Gastroesophageal sphincter (tissue), 4 donors: Measurements from ENCODE around the gene FOLR1. TPM values are rescaled to one million over a fixed set of nuclear protein-coding genes. Genes with fewer than 3 reads are reported as not detected.
"Not testable (repeated sequence)": the region's sequence is repeated elsewhere in the genome, so short reads cannot be mapped to it uniquely, and the experiment has no call there.

Experiments used
- ATAC-seq: fragments of 150-250 bp; one replicate; pipeline ENCODE4 v1.9.1; 2016; ENCODE audit warnings: mild to moderate bottlenecking, moderate library complexity
- H3K27ac ChIP-seq, 4 donors: fragments of 200-600 bp; sonication (generic) in 3 of 4; 1 replicate in 3 of 4; 2 replicates in 1 of 4; pipeline ENCODE4 v1.5.1; 2016 to 2019
- H3K27me3 ChIP-seq: fragments of 200-600 bp; sonication (generic); one replicate; pipeline ENCODE4 v1.5.1; 2019
- H3K36me3 ChIP-seq, 2 donors: fragments of 200-600 bp; sonication (generic); one replicate each; pipeline ENCODE4 v1.5.1; 2019; ENCODE audit warnings: control low read depth in 1 of 2
- H3K4me1 ChIP-seq, 3 donors: fragments of 200-600 bp; sonication (generic); 1 replicate in 2 of 3; 2 replicates in 1 of 3; pipeline ENCODE4 v1.5.1; 2016 to 2019; ENCODE audit warnings: control low read depth in 2 of 3
- H3K4me3 ChIP-seq, 2 donors: fragments of 200-600 bp; sonication (generic); one replicate each; pipeline ENCODE4 v1.5.1; 2019; ENCODE audit warnings: mild to moderate bottlenecking in 1 of 2, moderate library complexity in 1 of 2
- H3K9me3 ChIP-seq, 3 donors: fragments of 200-600 bp; sonication (generic); one replicate each; pipeline ENCODE4 v1.5.1; 2017 to 2019; ENCODE audit warnings: control low read depth in 2 of 3
- CTCF ChIP-seq, 4 experiments: fragments of 200-600 bp in 2 of 4; fragments of 450-650 bp in 2 of 4; sonication (generic) in 1 of 4; IDR thresholded peaks; one replicate each; pipeline ENCODE4 v1.5.1; 2017 to 2019; ENCODE audit warnings: antibody characterized with exemption in 4 of 4, mild to moderate bottlenecking in 2 of 4, moderate library complexity in 2 of 4
- EP300 ChIP-seq: sonication (generic); formaldehyde crosslinking; IDR thresholded peaks from one replicate; pipeline ENCODE4 v1.6.1; 2017; ENCODE audit warnings: antibody characterized with exemption, mild to moderate bottlenecking
- POLR2A ChIP-seq, 2 donors: fragments of 450-650 bp; IDR thresholded peaks; one replicate each; pipeline ENCODE4 v1.6.1; 2017; ENCODE audit warnings: antibody characterized with exemption in 2 of 2, mild to moderate bottlenecking in 2 of 2, moderate library complexity in 1 of 2
- POLR2AphosphoS5 ChIP-seq: sonication (generic); formaldehyde crosslinking; IDR thresholded peaks from one replicate; pipeline ENCODE4 v1.6.1; 2017; ENCODE audit warnings: antibody characterized with exemption
- WGBS, 2 donors: methylation state at CpG; one replicate each; pipeline ENCODE4 v1.1.5; 2018; ENCODE audit warnings: low coverage in 1 of 2; 5-methylcytosine and 5-hydroxymethylcytosine counted together
- total RNA-seq, 4 donors: library from RNA; depleted of rRNA; stranded (reverse); fragments of >200 nt; gene quantifications; one replicate each; pipeline ENCODE4 v1.1.0, GENCODE V29; 2016

FOLR1 gene
- total RNA-seq, 4 donors from 2014 or later = 0.81 to 23.7 TPM; not detected in 2

DNA sequence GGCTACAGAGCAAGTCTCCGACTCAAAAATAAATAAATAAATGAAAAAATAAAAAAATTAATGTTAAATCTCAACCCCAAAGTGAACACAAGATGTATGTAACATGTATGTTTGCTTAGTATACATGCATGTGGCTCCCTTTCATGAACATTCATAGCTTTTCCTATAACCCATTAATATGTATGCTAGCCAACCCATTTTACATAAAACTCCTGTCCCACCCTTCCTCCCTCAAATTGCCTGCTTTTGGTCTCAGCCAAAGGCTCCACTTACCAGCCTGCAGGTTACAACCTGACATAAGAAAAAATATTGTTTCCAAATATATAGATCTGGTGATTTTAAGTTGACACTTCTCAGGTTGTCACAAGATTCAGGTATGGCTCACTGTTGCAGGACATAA lies 3.7 kb upstream of the FOLR1 start:
- Histone ChIP-seq H3K27me3 (no peaks in the 10 kb centered on the region), H3K27ac (no peak overlapping the region), H3K9me3 (no peaks in the 10 kb centered on the region), H3K4me1 (peaks cover 0 to 8% (median 0%) of the 10 kb centered on the region in 3 donors), H3K36me3 (no peaks in the 10 kb centered on the region), H3K4me3 (no peak overlapping the region)
- no peak for ATAC-seq
- WGBS, 2 donors = 80% methylated on average over 1 of the region's 1 CpG
- no peak for TF ChIP-seq EP300

DNA sequence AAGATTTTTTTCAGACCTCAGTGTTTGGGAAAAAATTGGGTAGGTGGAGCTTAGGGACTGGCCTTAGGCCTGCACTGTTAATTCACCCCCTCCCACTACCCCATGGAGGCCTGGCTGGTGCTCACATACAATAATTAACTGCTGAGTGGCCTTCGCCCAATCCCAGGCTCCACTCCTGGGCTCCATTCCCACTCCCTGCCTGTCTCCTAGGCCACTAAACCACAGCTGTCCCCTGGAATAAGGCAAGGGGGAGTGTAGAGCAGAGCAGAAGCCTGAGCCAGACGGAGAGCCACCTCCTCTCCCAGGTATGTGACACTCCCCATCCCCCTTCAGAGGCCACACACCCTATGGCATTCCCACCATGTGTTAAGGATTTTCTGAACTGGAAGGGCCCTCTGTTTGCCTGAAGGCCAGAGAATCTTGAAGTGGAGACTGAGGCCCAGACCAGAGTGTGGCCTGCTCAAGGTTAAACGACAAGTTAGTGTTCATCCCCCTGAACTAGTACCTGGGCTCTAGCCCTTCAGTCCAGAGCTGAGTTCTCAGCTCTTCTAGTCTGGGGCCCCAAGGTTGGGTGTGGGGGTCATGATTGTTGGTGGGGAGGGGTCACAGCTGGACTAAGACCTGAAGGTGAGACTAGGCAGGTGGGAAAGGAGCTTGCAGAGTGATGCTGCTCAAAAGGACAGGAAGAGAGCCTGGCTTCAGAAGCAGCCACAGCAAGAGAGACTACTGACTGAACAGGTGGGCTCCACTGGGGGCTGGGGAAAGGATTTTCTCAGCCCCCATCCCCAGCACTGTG lies 2.3 kb upstream of the FOLR1 start:
- Histone ChIP-seq H3K4me3 (no peak overlapping the region), H3K9me3 (no peaks in the 10 kb centered on the region), H3K36me3 (no peaks in the 10 kb centered on the region), H3K27me3 (no peaks in the 10 kb centered on the region), H3K4me1 (peaks cover 0 to 8% (median 0%) of the 10 kb centered on the region in 3 donors), H3K27ac (no peak overlapping the region)
- TF ChIP-seq POLR2A (IDR thresholded peaks at IDR 0.05) (no peak), CTCF (IDR thresholded peaks at IDR 0.05) (no peak), EP300 (no peak), POLR2AphosphoS5 (no peak)
- WGBS, 2 donors = 0% methylated on average over 1 of the region's 3 CpGs; no CpG with 5 or more reads in 1 of the 2 donors
- no peak for ATAC-seq

DNA sequence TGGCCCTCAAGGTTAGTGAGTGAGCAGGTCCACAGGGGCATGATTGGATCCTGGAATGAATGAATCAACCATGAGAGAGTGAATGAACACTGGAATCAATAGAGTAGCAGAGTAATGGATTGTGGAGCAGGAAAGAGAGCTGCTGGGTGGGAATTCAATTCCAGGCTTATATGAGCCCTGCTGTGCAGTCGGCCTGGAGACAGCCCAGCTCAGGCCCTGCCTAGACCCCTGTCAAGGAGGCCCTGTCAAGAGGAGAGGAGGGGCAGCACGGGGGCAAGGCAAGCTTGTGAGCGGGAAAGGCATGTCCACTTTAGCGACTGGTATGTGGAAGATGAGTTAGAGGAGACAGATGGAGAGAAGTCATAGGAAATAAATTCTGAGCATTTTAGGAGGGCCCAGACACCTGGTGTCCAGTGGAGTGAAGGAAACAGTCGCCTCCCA lies 1.3 kb upstream of the FOLR1 start:
- no peak for ATAC-seq
- 60 to 78% methylated on average over 1 to 4 of the region's 5 CpGs for WGBS, 2 donors

DNA sequence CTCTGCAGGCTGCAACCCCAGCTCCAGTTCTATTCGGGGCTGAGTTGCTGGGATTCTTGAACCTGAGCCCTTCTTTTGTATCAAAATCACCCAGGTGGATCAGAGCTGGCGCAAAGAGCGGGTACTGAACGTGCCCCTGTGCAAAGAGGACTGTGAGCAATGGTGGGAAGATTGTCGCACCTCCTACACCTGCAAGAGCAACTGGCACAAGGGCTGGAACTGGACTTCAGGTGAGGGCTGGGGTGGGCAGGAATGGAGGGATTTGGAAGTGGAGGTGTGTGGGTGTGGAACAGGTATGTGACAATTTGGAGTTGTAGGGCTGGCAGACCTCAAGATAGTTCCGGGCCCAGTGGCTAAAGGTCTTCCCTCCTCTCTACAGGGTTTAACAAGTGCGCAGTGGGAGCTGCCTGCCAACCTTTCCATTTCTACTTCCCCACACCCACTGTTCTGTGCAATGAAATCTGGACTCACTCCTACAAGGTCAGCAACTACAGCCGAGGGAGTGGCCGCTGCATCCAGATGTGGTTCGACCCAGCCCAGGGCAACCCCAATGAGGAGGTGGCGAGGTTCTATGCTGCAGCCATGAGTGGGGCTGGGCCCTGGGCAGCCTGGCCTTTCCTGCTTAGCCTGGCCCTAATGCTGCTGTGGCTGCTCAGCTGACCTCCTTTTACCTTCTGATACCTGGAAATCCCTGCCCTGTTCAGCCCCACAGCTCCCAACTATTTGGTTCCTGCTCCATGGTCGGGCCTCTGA lies 3.8 kb downstream of the FOLR1 start:
- Histone ChIP-seq H3K9me3 (no peaks in the 10 kb centered on the region), H3K4me3 (no peak overlapping the region), H3K27ac (no peak overlapping the region), H3K4me1 (no peaks in the 10 kb centered on the region), H3K27me3 (no peaks in the 10 kb centered on the region), H3K36me3 (no peaks in the 10 kb centered on the region)
- ATAC-seq = no peak
- no peak for TF ChIP-seq EP300
- no peak for TF ChIP-seq POLR2A (IDR thresholded peaks at IDR 0.05)
- TF ChIP-seq POLR2AphosphoS5 = no peak
- no peak for TF ChIP-seq CTCF (IDR thresholded peaks at IDR 0.05)
- WGBS, 2 donors = 40 to 63% methylated on average over 2 of the region's 12 CpGs

More for the DNA sequence above, 1.3 kb upstream of the FOLR1 start:
- Histone ChIP-seq H3K4me1 (peaks cover 0 to 8% (median 0%) of the 10 kb centered on the region in 3 donors), H3K36me3 (no peaks in the 10 kb centered on the region), H3K27me3 (no peaks in the 10 kb centered on the region), H3K4me3 (no peak overlapping the region), H3K27ac (no peak overlapping the region), H3K9me3 (no peaks in the 10 kb centered on the region)
- TF ChIP-seq POLR2A (IDR thresholded peaks at IDR 0.05) = no peak
- no peak for TF ChIP-seq CTCF (IDR thresholded peaks at IDR 0.05)
- TF ChIP-seq EP300 = no peak
- TF ChIP-seq POLR2AphosphoS5 = no peak

- not testable (repeated sequence) for H3K9me3 ChIP-seq, H3K4me3 ChIP-seq, H3K4me1 ChIP-seq, H3K27me3 ChIP-seq, ATAC-seq, H3K36me3 ChIP-seq, H3K27ac ChIP-seq
- WGBS, 2 donors = 87 to 93% methylated on average over 33 to 43 of the region's 43 CpGs
These were observed 9.5 kb downstream of the FOLR1 start for GRCh38 chr11:72201445-72201844.
